SK-MEL-5 (cell line): Measurements from ENCODE around the gene PAX5. TPM values are rescaled to one million over a fixed set of nuclear protein-coding genes. Genes with fewer than 3 reads are reported as not detected.
"Not testable (repeated sequence)": the region's sequence is repeated elsewhere in the genome, so short reads cannot be mapped to it uniquely, and the experiment has no call there.

Experiments
- DNase-seq: peaks from one replicate; pipeline ENCODE4 v3.0.0-alpha.2; 2016; ENCODE audit warnings: low read depth, low spot score
- in situ Hi-C: cut with HindIII; loops from 2 replicates; pipeline ENCODE4 v1.10.0; 2016; ENCODE audit warnings: low sequenced_read_pairs, high pct_unique_total_duplicates, low pct_unique_long_range_greater_than_20kb
- total RNA-seq: library from RNA; depleted of rRNA; stranded (reverse); fragments of >200 nt; shearing (Covaris generic); gene quantifications from 2 replicates; pipeline ENCODE4 v1.2.3, GENCODE V29; 2014

Gene PAX5
- total RNA-seq, 1 experiment from 2014 or later = not detected

- in situ Hi-C loops = no loop called here
- DNase-seq = no peak
These were observed 144.2 kb downstream of the PAX5 start for GRCh38 chr9:36889844-36890243.

- in situ Hi-C loops = no loop called here
These were observed 145.5 kb downstream of the PAX5 start for GRCh38 chr9:36888551-36888950.

GRCh38 chr9:36884721-36885120 lies 149.3 kb downstream of the PAX5 start:
- in situ Hi-C loops = no loop called here
- no peak for DNase-seq

More at GRCh38 chr9:36888551-36888950, 145.5 kb downstream of the PAX5 start:
- DNase-seq = no peak

DNA sequence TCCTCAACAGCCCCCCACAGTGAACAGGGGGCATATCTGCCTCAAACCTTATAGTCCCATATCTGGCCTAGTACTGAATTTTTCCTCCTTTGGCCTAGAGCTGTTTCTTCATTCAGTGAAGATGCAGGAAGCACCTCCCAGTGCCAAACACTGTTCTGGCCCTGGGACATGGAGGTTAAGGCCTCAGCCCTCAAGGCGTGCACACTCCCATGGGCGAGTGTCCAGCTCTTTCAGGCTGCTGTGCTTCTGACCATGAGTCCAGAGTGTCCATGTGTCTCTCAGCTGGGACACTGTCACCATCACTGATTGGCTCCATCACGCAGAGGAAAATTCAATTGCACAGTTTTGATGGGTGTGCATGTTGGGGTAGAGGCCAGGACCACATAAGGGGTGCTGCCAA lies 151.5 kb downstream of the PAX5 start:
- in situ Hi-C loops = no loop called here
- no peak for DNase-seq

DNA sequence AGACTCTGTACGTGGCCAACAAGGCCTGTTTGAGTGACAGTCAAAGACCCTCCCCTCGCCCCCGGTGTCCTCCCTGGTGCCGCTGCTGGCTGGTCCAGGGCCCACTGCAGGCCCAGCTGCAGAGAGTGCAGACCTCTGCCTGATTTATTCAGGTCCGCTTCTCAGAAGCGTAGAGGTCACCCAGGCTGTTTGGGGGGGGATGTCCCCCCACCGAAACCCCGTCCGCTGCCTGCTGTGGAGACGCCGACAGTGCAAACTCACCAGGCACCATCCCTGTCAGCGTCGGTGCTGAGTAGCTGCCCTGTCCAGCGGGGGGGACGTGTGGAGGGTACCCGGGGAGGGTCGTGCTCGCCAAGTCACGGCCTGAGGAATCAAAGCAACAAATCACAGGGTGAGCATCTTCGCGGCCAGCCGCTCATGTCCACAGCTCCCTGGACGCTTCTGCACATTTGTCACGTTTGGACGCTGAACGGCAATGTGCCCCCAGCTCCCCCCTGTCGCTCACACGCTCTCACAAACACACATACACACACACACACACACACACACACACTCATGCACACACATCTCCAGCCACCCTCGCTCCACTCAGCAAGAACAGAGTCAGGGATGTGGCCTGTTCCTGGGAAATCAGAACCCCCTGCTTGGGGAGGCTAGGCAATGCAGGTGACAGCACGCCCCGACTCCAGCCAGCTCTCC lies 152.2 kb downstream of the PAX5 start:
- DNase-seq = no peak
- in situ Hi-C loops = no loop called here

- in situ Hi-C loops = no loop called here
- DNase-seq = no peak
These were observed 152.8 kb downstream of the PAX5 start for GRCh38 chr9:36881316-36881715.

- no peak for DNase-seq
- in situ Hi-C loops = no loop called here
These were observed 154.0 kb downstream of the PAX5 start for GRCh38 chr9:36880075-36880474.

- DNase-seq = no peak
- in situ Hi-C loops = no loop called here
These were observed 154.8 kb downstream of the PAX5 start for GRCh38 chr9:36878986-36879982.

DNA sequence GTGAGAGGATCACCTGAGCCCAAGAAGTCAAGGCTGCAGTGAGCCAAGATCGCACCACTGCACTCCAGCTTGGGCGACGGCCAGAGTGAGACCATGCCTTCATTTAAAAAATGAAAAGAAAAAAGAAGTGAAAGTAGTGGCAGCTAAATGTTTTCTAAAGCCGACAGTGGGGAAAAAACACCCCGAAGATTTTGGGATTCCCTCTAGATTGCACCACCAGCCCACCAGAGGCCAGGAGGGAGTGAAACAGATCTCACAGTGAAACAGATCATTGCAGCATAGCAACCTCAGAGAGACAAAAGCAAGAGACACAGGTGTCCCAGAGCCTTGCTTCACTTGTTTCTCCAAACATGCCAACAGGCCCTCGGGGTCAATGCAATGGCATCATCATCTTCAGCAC lies 156.8 kb downstream of the PAX5 start:
- in situ Hi-C loops = no loop called here
- no peak for DNase-seq

DNA sequence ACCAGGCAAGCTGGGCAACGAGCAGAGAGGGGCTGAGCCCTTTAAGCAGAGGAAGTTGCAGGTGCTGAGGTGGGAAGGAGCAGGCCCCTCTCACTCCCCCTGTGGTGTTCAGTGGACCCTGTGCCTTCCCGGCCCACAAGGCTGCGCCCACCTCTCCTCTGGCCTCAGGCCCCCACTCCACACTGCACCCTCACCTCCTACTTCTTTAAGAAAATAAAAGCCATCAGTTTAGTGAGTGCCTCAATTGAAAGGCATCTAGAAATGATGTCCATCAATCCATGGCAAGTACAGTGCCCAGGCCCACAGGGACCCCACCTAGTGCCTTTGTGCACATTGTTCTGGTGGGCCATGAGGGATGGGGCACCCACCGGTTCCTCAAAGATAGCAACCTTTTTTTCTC lies 158.0 kb downstream of the PAX5 start:
- no peak for DNase-seq
- in situ Hi-C loops = no loop called here

- no peak for DNase-seq
- in situ Hi-C loops = no loop called here
These were observed 159.1 kb downstream of the PAX5 start for GRCh38 chr9:36874921-36875320.

DNA sequence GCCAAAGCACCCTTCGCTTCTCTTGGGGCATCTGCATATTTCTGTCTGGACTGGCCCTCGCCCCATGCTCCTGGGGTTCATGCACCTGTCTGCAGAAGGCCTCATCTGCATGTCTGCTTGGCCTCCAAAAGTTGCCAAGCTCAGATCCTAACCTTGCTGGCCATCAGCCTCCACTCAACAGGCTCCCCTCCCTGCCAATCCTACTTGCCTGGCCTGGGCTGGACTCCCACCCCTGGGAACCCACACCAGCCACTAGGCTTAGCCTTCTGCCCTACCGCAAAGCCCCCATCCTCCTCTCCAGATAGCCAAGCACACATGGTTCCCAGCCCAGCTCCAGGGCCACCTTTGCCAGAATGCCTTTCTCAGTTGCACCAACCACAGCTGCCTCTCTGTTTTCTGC lies 159.8 kb downstream of the PAX5 start:
- DNase-seq = no peak
- in situ Hi-C loops = no loop called here

GRCh38 chr9:36873247-36873875 lies 160.7 kb downstream of the PAX5 start:
- peak; percentile 64 for DNase-seq
- in situ Hi-C loops = no loop called here

- in situ Hi-C loops = no loop called here
- DNase-seq = no peak
These were observed 161.4 kb downstream of the PAX5 start for GRCh38 chr9:36872641-36873040.

DNA sequence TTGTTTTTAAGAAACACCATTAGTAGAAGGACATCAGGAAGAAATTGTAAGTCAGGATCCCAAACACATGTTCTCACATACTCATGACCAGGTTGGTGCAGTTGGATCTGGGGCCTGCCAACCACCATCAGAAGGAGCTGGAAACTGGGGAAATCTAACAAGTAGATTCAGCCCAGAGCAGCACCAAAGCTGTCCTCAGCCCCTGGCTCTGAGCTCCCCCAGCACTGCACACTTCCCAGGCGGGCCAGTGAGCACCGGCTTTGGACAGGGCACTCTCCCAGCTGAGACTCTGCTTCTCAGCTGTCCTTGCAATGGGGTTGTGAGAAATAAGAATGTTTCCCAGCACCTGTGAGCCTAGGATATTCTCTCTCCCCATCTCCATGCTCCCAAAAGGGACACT lies 162.5 kb downstream of the PAX5 start:
- in situ Hi-C loops = no loop called here
- DNase-seq = no peak

DNA sequence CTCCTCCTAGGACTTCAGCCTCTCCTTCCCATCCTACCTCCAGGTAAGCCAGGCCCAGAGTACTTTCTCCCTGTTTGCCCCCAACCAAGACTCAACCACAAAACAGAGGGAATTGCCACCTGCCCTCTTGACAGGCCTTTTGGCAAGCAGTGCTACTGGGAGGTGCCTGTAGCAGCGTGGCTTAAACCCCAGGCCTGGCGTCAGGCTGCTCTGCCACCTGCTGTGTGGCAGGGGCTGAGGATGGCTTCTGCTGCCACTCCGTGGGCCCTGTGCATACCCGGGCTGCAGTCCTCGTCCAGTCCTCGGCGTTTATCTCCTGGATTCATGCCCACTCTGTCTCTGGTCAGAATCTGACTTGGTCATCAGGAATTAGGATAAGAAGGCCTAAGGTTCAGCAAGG lies 163.1 kb downstream of the PAX5 start:
- no peak for DNase-seq
- in situ Hi-C loops = no loop called here

DNA sequence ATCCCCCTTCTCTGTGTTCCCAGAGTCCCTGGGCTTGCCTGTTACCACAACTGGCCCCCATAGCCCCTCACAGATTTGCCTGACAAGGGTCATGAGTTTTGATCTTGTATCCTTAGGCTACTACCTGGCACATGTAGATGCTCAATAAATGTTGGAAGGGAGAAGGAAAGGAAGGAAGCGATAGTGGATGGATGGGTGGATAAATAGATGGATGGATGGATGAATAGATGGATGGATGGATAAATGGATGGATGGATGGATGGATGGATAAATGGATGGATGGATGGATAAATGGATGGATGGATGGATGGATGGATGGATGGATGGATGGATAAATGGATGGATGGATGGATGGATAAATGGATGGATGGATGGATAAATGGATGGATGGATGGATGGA lies 164.5 kb downstream of the PAX5 start:
- DNase-seq, in situ Hi-C loops: not testable (repeated sequence)

DNA sequence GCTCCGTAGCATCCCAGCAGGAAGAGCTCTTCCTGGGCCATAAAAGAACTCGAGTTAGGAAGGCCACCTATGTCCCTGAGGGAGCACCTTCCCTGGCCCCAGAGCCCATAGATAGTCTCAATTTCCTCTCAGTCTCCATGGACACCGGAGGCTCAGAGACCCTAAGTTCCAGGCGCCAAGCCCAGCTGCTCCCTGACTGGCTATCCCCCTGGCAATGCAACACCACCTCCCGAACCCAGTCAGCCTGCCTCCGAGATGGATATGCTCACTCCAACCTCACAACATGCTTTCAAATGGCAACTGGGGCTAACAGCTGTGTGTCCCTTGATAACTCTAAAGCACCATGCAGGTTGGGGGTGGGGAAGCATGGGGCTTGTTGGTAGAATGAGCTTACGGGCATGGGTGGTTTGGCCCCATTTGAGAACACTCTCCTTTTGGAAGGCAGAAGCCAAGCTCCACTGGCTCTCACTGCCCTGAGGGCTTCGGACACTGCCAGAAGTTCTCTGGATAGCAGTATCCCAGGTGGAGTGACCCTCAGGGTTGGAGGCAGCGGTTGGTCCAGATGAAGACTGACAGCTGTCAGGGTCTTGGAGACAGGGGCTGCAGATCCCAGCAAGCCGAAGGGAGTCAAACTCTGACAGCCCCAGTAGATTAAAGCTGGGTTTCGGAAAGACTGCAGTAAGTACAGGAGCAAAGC lies 165.3 kb downstream of the PAX5 start:
- in situ Hi-C loops = no loop called here
- no peak for DNase-seq
